Renal cortical epithelial cell (primary cell): Measurements from ENCODE around the gene SBSN. TPM values are rescaled to one million over a fixed set of nuclear protein-coding genes. Genes with fewer than 3 reads are reported as not detected.

Source experiments
- DNase-seq: peaks from one replicate; pipeline ENCODE4 v3.0.0-alpha.2; 2011; ENCODE audit warnings: low read depth
- total RNA-seq: library from RNA; depleted of rRNA; stranded (reverse); fragments of >200 nt; gene quantifications from 2 replicates; pipeline ENCODE4 v1.2.3, GENCODE V29; 2014

Gene SBSN
- total RNA-seq, 1 donor from 2014 or later = 0.05 TPM

DNA sequence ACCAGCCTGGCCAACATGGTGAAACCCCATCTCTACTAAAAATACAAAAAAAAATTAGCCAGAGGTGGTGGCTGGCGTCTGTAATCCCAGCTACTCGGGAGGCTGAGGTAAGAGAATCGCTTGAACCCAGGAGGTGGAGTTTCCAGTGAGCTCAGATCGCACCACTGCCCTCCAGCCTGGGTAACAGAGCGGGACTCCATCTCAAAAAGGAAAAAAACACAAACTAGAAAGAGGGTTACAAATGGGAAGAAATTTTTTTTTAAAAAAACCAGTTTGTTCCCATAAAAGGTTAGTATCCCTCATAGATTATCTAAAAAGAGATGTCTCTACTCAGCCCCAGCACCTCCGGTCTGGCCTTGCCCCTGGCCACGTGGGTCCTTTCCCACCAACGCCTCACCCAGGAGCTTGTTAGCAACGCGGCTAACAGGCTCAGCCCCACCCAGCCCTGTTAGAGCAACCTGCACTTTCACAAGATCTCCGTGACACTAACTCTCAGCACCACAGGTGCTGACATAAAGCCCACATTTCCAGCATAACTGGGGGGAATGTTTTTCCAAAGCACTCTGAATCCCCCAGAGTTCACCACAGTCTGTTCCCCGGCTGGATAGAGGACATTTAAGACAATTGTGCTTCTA lies 19.0 kb downstream of the SBSN start:
- peak; percentile 61 for DNase-seq

DNA sequence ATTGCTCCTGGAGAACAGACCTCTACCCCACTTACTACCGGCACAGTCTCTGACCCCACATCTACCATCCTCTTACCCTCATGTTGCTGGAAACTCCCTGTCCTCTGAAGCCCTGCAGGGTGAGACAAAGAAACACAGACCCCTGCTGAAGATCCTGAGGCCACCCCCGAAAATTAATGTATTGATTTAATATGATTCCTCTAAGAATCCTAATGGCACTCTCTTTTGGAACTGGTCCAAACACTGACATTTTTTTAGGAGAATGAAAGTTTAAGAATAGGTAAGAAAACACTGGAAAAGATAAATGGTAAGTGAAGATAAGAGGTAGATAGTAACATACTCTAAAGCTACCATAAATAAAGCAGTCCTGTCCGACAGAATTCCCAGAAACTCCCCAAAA lies 20.0 kb downstream of the SBSN start:
- no peak for DNase-seq

DNA sequence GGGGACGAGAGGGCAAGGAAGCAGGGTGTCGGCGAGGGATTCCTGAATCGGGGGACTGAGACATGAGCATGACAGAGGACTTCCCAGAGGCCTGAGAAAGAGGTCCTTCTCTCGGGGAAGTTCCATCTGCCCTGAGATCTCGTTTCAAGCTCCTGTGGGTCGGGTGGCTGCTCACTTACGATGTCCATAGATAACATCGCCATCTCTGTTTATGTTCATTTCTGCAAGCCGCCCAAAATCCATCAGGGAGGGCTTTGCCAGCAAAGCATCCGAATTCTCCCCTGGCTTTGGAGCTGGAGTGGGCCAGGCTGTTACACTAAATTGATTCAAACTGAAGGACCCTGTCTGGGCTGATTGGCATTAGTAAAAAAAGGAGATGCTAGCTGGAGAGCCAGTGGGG lies 20.6 kb downstream of the SBSN start:
- no peak for DNase-seq

DNA sequence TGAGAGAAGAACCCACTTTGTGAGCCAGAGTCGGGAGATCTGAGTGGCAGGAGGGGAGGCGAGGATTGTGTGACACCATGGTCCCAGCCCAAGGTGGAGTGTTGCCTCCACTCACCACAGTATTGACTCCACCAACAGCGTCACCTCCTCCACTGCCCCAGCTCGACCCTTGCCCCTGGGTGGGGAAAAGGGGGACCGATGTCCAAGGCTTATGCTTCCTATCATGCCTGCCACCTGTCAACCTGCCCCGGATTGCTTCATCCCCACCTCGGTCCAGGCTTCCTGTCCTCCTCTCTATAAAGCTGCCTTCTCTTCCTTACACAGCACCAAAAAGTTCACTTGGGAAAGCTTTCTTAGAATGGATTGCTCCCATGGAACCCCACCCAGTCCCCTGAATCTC lies 22.1 kb downstream of the SBSN start:
- DNase-seq = no peak

DNA sequence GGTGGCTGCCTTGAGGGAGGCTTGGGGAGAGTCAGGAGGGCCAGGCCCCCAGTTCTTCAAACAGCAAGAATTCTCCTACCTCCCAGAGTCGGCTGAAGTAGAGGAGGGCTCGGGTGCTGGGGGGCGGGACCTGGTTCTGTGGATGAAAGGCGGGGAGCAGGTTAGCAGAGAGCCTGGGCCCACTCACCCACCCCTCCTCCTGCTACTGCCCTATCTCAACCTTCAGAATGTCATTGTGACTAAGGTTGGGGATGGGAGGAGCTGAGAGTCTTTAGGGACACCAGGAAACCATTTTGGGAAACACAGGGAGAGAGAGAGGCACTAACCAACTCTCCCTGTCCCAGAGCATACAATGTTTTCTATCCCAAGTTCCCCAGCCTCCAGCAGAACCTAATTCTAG lies 25.4 kb downstream of the SBSN start:
- DNase-seq = no peak

DNA sequence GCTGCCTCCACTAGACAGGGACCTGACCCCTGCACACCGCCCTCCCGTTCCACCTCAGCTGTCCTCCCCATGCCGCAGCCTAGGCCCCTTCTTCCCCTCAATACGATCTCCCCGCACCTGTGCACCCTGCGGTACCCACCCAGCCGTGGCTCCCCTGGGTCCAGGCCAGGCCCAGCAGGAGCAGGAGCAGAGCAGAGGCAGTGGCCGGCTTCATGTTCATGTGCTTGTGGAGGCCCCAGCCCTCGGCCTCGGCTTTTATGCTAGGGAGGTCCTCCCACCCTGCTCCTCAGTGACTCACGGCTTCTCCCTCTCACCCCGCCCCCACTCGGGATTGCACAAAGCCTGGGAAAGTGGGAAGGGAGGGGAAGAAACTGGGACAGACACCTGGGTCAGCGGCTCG lies 26.4 kb downstream of the SBSN start:
- DNase-seq = no peak

DNA sequence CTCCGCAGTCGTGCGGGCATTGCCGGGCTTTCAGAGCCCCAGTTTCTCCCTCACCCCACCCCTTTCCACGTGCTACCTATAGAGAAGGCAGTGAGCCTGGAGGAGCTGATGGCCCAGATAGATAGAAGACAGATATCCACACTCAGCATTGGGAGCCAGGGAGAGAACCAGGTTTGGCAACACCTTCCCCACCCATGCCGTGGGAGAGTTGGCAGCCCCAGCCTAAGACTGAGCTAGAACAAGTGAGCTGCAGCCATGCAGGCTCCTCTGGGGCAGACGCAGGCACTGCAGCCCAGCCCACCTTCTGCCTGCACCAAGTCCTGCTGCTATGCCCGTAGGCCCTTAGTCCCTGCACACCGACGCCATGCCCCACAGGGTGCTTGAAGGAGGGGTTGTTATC lies 27.5 kb downstream of the SBSN start:
- no peak for DNase-seq

DNA sequence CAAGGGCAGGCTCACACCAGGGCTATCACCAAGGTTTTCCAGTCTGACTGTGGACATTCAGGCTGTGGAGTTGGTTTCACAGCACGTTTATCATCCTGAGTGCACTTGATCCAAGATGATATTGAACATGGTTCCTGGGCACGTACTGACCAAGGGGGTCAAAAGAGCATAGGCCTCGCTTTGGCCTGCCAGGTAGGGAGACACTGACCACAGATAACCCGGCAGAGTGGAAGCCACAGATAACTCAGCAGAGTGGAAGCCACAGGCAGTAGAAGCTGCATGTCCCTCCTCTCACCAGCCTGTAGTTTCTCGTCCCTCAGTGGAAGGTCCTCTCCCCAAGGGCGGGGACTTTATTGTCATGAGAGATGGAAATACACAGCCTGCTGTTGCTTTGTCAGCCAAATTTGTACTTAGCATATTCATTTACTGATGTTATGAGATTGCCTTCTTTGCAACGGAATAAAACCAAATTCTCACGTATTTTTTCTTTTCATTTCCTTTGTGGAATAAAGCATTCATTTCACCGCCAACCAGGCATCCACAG lies 29.1 kb downstream of the SBSN start:
- no peak for DNase-seq

DNA sequence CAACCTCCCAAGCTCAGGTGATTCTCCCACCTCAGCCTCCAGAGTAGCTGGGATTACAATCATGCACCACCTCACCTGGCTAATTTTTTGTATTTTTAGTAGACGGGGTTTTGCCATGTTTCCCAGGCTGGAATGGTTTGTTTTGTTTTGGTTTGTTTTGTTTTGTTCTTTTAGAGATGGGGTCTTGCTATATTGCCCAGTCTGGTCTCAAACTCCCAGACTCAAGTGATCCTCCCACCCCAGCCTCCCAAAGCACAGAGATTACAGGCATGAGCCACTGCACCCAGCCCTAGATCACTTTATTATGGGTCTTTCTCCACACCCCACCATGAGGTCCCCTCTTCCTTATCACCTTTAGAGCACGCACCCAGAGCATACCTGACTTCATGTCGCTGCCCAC lies 29.9 kb downstream of the SBSN start:
- no peak for DNase-seq

DNA sequence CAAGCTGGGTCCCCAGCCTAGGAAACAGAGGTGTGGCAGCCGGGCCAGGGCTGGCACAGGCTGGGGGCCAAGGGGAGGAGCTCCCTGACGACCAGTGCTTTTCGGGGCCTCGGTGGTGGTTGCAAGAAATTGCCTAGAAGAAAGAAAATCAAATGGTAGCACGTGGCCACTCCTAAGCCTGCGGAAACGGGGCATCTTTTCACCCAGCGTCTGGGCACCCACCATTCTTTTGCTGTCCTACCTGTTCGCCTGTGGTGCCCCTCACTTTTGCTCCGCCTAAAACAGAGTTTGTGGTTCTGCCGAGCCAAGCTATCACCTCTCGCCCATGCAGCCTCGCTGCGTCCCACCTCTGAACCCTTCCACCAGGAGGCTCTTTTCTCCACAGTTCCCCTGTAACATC lies 30.7 kb downstream of the SBSN start:
- DNase-seq = no peak

DNA sequence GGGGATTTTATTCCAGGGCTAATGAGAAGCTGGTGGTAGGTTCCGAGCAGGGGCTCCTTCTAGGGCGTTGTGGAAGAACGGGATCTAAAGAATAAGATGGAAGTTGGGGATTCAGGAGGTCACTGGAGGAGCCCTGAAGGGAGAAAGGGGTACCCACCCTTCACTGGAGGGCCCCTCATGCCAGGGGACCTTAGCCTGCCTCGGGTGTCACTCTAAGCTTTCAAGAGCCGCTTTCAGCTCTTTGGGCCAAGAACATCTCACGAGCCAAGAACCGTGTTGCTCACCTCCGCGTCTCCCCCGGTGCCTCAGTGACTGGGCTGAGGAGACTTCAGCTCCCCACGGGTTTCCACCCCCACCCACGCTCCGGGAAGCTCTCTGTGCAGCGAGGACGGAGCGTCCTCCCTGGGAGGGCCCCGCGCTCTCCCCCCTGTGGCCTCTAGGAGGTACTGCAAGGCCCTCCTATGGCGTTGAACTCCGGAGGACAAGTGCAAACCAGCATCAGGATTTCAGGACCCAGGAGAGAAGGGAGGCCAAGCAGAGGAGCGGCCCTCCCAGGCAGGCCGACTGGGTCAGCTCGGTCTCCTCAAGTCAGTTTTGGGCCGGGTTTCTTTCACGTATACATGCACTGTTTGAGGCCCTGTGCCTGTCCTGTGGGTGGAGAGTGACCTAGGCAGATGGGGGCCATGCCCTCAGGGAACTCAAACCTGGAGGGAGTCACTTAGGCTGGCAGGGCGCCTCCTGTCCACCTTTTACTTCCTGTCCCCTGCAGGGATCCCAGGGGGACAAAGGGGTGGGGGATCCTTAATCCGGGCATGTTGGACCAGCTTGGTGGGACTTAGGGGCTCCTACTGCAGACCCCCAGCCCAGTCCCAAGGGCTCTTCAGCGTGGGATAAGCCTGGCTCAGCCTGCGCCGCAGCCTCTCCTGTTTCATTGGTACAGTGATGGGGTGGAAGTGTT lies 32.7 kb downstream of the SBSN start:
- peak; percentile 36 for DNase-seq

DNA sequence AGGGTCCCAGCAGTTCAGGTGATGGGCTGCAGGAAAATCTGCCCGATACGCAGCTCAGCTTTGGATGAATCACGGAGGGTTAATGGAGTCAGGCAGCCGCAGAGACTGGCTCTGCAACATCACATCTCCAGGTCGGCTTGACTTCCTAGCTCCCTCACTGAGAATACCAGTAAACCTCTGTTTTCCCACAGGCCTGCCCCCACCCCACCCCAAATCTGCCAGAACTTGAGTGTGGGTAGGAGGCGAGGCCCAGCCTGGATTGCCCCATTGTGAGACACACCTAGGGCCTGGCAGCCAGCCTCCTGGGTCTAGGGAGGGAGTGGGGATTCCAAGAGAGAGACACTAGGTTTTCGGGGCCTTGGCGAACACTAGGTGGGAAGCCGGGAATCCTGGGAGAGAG lies 34.1 kb downstream of the SBSN start:
- no peak for DNase-seq

DNA sequence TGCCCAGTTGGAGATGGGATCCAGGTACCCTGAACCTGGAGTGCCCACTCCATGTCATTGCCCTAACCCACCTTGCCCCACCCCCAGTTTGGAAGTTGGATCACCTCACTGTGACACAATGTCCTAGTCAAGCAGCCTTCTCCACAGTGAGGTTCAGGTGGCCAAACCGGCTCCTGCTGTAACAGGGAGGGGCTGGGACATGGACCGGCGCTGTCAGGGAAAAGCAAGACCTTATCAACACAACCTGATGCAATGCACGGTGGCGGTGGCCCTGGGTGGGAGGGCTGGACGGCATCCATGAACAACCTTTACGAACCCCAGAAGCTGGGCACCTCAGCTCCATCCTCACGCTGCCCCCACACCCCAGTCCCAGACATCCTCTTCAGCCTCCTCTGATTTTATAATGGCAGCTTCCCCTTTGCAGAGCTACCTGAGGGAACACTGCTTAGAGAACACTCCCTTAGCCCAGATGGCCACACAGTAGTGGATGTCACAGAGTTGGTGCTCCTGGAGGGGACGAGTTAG lies 36.2 kb downstream of the SBSN start:
- DNase-seq = no peak

DNA sequence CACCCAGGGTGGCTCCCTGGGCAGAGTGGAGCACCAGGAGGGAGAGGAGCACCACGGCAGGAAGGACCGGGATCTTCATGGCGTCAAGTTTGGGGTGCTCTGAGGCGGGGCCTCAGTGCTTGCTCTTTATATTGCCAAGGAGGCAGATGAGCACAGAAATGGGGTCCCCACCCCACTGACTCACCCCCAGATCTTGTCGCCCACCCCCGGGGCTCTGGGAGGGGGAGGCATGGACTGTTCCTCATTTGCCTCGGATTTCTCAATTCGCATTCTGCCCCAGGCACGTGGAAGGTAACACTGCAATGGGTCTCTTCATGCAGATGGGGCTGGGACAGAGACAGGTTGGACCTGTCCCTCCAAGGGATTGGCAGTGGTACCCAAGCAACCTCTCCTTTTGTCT lies 37.7 kb downstream of the SBSN start, which contains the start of gene KRTDAP:
Gene KRTDAP, minus strand, starts transcription at position 101 of the 400 bp plus-strand sequence. Its CDS starts 22 bp downstream, at position 79.
- no peak for DNase-seq

DNA sequence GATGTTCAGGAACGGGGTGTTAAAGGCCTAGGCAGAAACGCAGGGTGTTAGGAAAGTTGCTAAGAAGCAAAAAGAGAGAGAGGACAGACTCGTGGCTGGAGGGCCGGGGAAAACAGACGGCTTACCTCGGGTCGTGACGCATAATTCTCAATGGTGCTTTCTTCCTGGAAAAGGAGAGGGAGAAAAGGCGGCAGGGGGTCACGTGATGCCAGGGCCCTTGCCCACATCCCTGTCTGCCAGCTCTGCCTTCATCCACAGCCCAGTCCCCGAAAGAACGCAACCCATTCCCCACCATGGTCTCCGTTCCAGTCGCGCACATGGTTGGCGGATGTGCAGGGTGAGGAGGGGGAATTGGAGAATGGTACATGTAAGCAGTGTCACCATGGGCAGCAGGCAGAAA lies 39.4 kb downstream of the SBSN start:
- DNase-seq = no peak

DNA sequence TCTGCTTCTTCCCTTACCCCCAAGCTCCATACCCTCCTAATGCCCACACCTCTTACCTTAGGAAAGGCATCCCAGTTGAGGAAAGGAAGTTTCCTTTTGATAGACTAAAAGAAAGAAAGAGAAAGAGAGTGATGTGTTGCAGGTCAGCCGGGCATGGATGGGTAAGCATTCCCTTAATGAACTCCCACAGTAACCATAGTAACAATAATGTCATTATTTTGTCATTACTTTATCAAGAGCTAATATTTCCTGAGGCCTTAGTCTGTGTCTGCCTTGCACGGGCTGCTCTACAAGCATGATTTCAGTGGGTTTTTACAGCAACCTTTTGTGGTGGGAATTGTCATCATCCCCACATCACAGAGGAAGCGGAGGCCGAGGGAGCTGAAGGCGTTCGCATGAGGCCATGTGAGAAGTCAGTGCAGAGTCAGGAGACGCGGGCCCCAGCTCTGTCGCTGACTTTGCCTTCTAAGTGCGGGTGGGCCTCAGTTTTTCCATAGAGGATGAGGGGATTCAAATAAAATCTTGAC lies 40.4 kb downstream of the SBSN start:
- no peak for DNase-seq

DNA sequence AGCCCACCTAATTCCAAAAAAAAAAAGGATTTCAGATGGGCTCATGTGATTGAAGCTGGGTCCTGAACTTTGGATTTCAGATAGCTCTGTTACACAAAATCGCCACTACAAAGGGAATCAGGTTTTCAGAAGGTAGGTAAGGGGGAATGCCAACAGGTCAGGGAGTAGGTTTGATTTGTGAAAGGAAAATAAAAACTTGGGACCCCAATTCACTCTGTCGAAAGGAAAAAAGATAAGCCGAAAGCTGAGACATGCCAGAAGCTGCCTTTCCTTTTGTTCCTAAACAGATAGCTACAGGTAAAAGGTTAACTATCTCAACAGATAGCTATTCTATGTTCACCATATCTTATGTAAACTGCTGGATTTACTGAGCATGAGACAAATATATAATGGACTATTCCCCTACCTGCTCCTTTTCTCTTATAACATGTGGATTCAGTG lies 41.8 kb downstream of the SBSN start:
- no peak for DNase-seq

DNA sequence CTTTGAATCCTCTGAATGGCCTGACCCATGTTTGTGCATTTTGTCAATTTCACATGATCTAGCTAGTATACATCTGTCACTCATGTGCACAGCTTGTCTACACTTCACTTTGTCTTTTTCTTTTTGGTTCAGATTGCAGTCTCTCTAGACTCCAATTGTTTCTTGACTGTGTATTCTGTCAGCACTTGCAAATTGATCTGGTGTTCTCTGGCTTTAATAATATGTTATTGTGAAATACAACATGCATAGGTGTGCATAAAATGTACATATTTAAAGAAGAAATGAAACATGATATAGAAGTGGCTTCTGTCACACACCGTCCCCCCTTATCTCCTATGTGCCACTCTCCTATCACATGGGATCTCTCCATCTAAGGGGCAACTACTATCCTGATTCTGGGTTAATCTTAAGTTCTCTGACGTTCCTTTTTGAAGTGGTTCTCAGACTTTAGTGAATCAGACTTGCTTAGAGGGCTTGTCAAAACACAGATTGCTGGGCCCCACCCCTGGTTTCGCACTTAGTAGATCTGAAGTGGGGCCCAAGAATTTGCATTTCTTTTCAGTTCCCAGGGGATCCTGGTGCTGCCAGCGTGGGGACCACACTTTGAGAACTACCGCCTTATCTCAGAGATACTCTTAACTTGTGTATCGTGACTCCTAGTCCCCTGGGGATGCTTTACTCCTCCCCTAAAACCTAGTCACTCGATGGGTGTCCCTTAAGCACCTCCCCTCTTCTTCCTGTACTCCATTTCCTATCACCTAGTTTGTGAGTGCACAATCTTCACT lies 43.7 kb downstream of the SBSN start:
- no peak for DNase-seq

DNA sequence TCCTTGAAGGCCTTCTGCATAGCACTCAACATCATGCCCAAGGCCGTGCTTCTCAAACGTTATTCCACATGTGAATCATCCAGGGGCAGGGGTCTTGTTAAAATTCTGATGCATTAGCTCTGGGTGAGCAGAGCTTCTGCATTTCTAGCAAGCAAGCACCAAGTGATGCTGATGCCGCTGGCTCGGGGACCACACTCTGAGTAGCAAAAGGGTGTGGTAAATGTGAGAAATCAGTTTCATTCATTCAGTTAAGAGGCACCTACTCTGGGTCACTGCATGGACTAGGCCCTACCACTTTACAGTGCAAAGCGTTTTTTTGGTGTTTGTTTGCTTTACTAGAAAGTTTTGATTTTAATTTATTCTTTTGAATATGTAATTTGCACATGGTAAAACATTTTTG lies 45.0 kb downstream of the SBSN start:
- DNase-seq = no peak

DNA sequence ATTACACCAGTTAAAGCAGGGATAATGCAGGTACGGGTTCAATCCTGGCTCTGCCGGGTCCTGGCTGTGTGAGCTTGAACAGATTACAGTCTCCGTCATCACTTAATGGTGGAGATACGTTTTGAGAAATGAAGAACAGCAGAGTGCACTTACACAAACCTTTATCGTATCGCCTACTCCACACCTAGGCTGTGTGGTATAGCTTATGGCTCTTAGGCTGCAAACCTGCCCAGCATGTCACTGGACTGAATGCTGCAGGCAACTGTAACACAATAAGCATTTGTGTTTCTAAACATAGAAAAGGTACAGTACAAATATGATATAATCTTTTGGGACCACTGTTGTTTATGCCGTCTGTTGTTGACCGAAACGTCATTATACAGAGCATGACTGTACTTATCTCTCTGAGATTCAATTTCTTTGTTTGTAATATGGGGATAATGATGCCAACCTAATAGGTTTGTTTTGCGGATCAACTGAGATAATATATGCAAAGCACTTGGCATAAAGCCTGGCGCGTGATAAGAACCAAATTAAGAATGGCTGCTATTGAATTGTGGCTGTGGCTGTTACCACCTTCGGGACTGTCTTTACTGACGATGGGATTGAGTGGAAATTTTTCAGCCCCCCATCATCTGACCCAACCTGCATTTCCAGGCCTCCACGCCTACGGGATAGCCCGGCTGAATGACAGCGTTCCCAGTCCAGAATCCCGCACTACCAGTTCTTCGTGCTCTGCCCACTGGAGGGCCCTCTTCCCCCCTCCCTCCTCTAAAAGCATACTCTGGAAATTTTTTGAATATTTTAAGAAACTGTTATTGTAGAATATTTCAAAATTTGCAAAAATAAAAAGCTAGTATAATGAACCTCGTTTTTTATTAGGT lies 49.1 kb downstream of the SBSN start:
- no peak for DNase-seq

DNA sequence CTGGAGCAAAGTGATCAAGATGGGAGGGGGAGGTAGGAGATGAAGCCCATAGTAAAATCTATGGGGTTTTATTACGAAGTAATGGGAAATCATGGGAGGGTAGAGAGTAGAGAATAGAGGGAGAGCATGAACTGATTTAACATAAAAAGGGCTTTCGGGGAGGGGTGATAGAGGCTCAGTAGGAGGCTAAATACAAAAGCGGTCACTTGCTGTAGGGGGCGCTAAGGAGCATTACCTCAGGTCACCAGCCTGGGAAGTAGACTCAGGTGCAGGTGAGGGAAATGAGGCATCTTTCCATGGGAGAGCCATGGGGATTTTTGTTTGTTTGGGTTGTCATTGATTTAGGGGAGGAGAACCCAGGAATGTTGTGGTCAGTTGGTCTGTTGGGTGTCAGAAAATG lies 52.0 kb downstream of the SBSN start:
- no peak for DNase-seq
